HEK293 (cell line): Measurements from ENCODE around the gene CFAP410.

Experiments used
- CTCF ChIA-PET: fragments of 350-600 bp; formaldehyde crosslinking; extraction: SDS; loops from one replicate; lab custom pipeline; 2021; ENCODE audit warnings: antibody characterized with exemption; lab: Yijun Ruan, JAX
- POLR2A ChIA-PET: fragments of 300-600 bp; formaldehyde crosslinking; extraction: SDS; loops from one replicate; lab custom pipeline; 2020; ENCODE audit warnings: antibody characterized with exemption, inconsistent platforms; lab: Yijun Ruan, JAX
- H3K27ac ChIP-seq: fragments of 200-500 bp; sonication (Bioruptor generic); 2 replicates; pipeline ENCODE4 v1.5.1; 2014; ENCODE audit warnings: low read depth, low read length, control low read depth, inconsistent platforms; ENCODE audit errors: extremely low read depth
- H3K36me3 ChIP-seq, 2 experiments: fragments of 200-500 bp in 1 of 2; sonication (Bioruptor generic) in 1 of 2; 1 replicate in 1 of 2; 2 replicates in 1 of 2; pipeline ENCODE4 v1.5.1; 2014 to 2017; ENCODE audit warnings: inconsistent platforms in 2 of 2, low read length in 2 of 2; ENCODE audit not compliant: control insufficient read depth in 2 of 2, insufficient read depth in 1 of 2
- H3K4me1 ChIP-seq: fragments of 200-500 bp; sonication (Bioruptor generic); 2 replicates; pipeline ENCODE4 v1.5.1; 2014; ENCODE audit warnings: mild to moderate bottlenecking, low read length, inconsistent platforms; ENCODE audit not compliant: control insufficient read depth, insufficient read depth
- H3K4me3 ChIP-seq: 2 replicates; pipeline ENCODE4 v1.5.1; 2011; ENCODE audit warnings: low read depth, mild to moderate bottlenecking, control low read depth, low read length, moderate library complexity
- H3K9me3 ChIP-seq: fragments of 200-500 bp; sonication (Bioruptor generic); 2 replicates; pipeline ENCODE4 v1.5.1; 2014; ENCODE audit warnings: low read depth, low read length, inconsistent platforms; ENCODE audit not compliant: control insufficient read depth, insufficient read depth
- GLI2 ChIP-seq: fragments of 450-650 bp; formaldehyde crosslinking; IDR thresholded peaks from 2 replicates; pipeline ENCODE4; 2017; ENCODE audit warnings: missing biosample characterization, missing genetic modification characterization, low read depth, borderline replicate concordance
- GLIS1 ChIP-seq: fragments of 450-650 bp; formaldehyde crosslinking; IDR thresholded peaks from 2 replicates; pipeline ENCODE4 v1.5.1; 2016; ENCODE audit warnings: missing biosample characterization, missing genetic modification characterization
- KLF1 ChIP-seq: fragments of 450-650 bp; formaldehyde crosslinking; IDR thresholded peaks from 2 replicates; pipeline ENCODE4 v1.5.1; 2016; ENCODE audit warnings: missing biosample characterization, missing genetic modification characterization
- KLF17 ChIP-seq: fragments of 450-650 bp; formaldehyde crosslinking; IDR thresholded peaks from 2 replicates; pipeline ENCODE4 v1.5.1; 2016; ENCODE audit warnings: missing biosample characterization, missing genetic modification characterization
- KLF9 ChIP-seq: fragments of 450-650 bp; formaldehyde crosslinking; IDR thresholded peaks from 2 replicates; pipeline ENCODE4 v1.5.1; 2016; ENCODE audit warnings: missing biosample characterization, missing genetic modification characterization, low read depth
- OSR2 ChIP-seq: fragments of 450-650 bp; formaldehyde crosslinking; IDR thresholded peaks from 2 replicates; pipeline ENCODE4 v1.5.1; 2016; ENCODE audit warnings: missing biosample characterization, missing genetic modification characterization
- PRDM10 ChIP-seq: fragments of 450-650 bp; formaldehyde crosslinking; IDR thresholded peaks from 2 replicates; pipeline ENCODE4 v1.5.1; 2016; ENCODE audit warnings: missing biosample characterization, missing genetic modification characterization
- SP2 ChIP-seq: fragments of 450-650 bp; formaldehyde crosslinking; IDR thresholded peaks from 2 replicates; pipeline ENCODE4 v1.5.1; 2016; ENCODE audit warnings: missing biosample characterization, missing genetic modification characterization
- SP3 ChIP-seq: fragments of 450-650 bp; formaldehyde crosslinking; IDR thresholded peaks from 2 replicates; pipeline ENCODE4 v1.5.1; 2016; ENCODE audit warnings: missing biosample characterization, missing genetic modification characterization
- ZBTB11 ChIP-seq: fragments of 450-650 bp; formaldehyde crosslinking; conservative IDR thresholded peaks from 2 replicates; pipeline ENCODE4 v1.5.1; 2016; ENCODE audit warnings: low read depth, missing biosample characterization, missing genetic modification characterization
- ZBTB20 ChIP-seq: fragments of 450-650 bp; formaldehyde crosslinking; IDR thresholded peaks from 2 replicates; pipeline ENCODE4 v1.5.1; 2016; ENCODE audit warnings: missing biosample characterization, missing genetic modification characterization
- ZFHX2 ChIP-seq: fragments of 450-650 bp; formaldehyde crosslinking; conservative IDR thresholded peaks from 2 replicates; pipeline ENCODE4 v1.5.1; 2016; ENCODE audit warnings: missing biosample characterization, missing genetic modification characterization
- ZFP69B ChIP-seq: fragments of 450-650 bp; formaldehyde crosslinking; IDR thresholded peaks from 2 replicates; pipeline ENCODE4 v1.5.1; 2016; ENCODE audit warnings: missing biosample characterization, missing genetic modification characterization
- ZNF394 ChIP-seq: fragments of 450-650 bp; formaldehyde crosslinking; IDR thresholded peaks from 2 replicates; pipeline ENCODE4 v1.5.1; 2016; ENCODE audit warnings: missing biosample characterization, missing genetic modification characterization, mild to moderate bottlenecking, moderate library complexity, borderline replicate concordance
- ZNF600 ChIP-seq: fragments of 450-650 bp; formaldehyde crosslinking; IDR thresholded peaks from 2 replicates; pipeline ENCODE4 v1.5.1; 2016; ENCODE audit warnings: missing biosample characterization, missing genetic modification characterization
- ZNF629 ChIP-seq: fragments of 450-650 bp; formaldehyde crosslinking; IDR thresholded peaks from 2 replicates; pipeline ENCODE4 v1.5.1; 2017; ENCODE audit warnings: missing biosample characterization, missing genetic modification characterization
- ZNF639 ChIP-seq: fragments of 450-650 bp; formaldehyde crosslinking; IDR thresholded peaks from 2 replicates; pipeline ENCODE4 v1.5.1; 2016; ENCODE audit warnings: missing biosample characterization, missing genetic modification characterization
- ZNF777 ChIP-seq: fragments of 450-650 bp; formaldehyde crosslinking; IDR thresholded peaks from 2 replicates; pipeline ENCODE4 v1.5.1; 2017; ENCODE audit warnings: missing biosample characterization, missing genetic modification characterization, borderline replicate concordance
- ZSCAN18 ChIP-seq: fragments of 450-650 bp; formaldehyde crosslinking; IDR thresholded peaks from 2 replicates; pipeline ENCODE4 v1.5.1; 2016; ENCODE audit warnings: missing biosample characterization, missing genetic modification characterization
- ZSCAN23 ChIP-seq: fragments of 450-650 bp; formaldehyde crosslinking; IDR thresholded peaks from 2 replicates; pipeline ENCODE4 v1.5.1; 2016; ENCODE audit warnings: missing biosample characterization, missing genetic modification characterization
- TF ChIP-seq, protein P1 (sequence below): fragments of 450-650 bp; formaldehyde crosslinking; IDR thresholded peaks from 2 replicates; pipeline ENCODE4 v1.5.1; 2016; ENCODE audit warnings: missing biosample characterization, missing genetic modification characterization
- TF ChIP-seq, protein P2 (sequence below): fragments of 450-650 bp; IDR thresholded peaks from 2 replicates; pipeline ENCODE4 v1.5.1; 2018; ENCODE audit warnings: missing biosample characterization, missing genetic modification characterization

CFAP410 gene

DNA sequence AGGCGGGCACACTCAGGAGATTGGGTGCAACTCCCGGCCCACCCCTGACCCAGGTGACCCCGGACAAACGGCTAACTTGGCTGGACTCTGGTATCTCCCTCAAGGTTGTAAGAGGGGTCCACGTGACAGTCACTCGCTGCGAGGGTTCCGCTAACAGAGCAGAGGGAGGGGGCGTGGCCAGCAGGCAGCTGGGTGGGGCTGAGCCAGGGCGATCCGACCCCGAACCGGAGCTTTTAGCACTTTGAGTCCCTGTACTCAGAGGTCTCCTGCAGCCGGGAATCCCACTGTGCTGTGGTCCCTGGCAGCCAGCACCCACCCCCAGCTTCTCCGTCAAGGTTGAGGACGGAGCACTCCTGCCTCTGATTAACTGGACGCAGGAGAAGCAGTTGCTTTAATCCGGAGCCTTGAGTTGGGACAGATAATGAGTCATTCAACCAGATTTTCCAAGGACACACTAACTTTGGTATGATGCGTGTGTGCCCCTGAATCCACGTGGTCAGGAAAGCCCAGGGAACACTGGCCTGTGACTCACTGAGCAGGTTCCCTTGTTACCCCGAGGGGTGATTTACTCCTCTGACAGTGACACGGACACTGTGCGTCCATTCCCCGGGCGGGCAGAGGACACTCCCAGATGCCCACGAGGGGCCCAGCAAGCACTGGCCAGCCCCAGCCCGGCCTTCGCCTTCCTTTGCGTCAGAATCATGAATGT is 31.0 kb upstream of the CFAP410 start:
- Histone ChIP-seq H3K4me3 (peak overlapping the region; percentile 29; the same call in 1 of the 2 replicates), H3K27ac (no peak overlapping the region), H3K4me1 (no peaks in the 10 kb centered on the region), H3K36me3 (no peaks in the 10 kb centered on the region), H3K9me3 (no peaks in the 10 kb centered on the region)
- ChIA-PET CTCF (no interaction called here), POLR2A (no interaction called here)
- peak; percentile 52 for TF ChIP-seq KLF1 (tag by site-specific recombination)
- peak; percentile 67; the same call in 1 of the 2 replicates for TF ChIP-seq ZFHX2 (tag by site-specific recombination)
- peak; percentile 62 for TF ChIP-seq ZNF629 (tag by site-specific recombination)
- peak; percentile 47; the same call in 1 of the 2 replicates for TF ChIP-seq ZNF639 (tag by site-specific recombination)
- TF ChIP-seq ZNF600, result peak; percentile 86
- TF ChIP-seq ZSCAN18 (tag by site-specific recombination), result no peak
- TF ChIP-seq, protein P1, sequence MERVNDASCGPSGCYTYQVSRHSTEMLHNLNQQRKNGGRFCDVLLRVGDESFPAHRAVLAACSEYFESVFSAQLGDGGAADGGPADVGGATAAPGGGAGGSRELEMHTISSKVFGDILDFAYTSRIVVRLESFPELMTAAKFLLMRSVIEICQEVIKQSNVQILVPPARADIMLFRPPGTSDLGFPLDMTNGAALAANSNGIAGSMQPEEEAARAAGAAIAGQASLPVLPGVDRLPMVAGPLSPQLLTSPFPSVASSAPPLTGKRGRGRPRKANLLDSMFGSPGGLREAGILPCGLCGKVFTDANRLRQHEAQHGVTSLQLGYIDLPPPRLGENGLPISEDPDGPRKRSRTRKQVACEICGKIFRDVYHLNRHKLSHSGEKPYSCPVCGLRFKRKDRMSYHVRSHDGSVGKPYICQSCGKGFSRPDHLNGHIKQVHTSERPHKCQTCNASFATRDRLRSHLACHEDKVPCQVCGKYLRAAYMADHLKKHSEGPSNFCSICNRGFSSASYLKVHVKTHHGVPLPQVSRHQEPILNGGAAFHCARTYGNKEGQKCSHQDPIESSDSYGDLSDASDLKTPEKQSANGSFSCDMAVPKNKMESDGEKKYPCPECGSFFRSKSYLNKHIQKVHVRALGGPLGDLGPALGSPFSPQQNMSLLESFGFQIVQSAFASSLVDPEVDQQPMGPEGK (tag by site-specific recombination), result peak; percentile 70; the same call in 1 of the 2 replicates
- peak; percentile 58 for TF ChIP-seq GLIS1 (tag by site-specific recombination)
- TF ChIP-seq KLF9, result peak; percentile 95
- TF ChIP-seq ZSCAN23 (tag by site-specific recombination), result peak; percentile 52; the same call in 1 of the 2 replicates
- peak; percentile 59; the same call in 1 of the 2 replicates for TF ChIP-seq KLF17
- peak; percentile 25 for TF ChIP-seq SP2 (tag by site-specific recombination)
- no peak for TF ChIP-seq GLI2
- no peak for TF ChIP-seq ZBTB11 (tag by site-specific recombination)
- TF ChIP-seq PRDM10, result peak; percentile 85
- TF ChIP-seq ZFP69B (tag by site-specific recombination), result peak; percentile 26
- TF ChIP-seq ZBTB20 (tag by site-specific recombination), result peak; percentile 19; the same call in 1 of the 2 replicates
- no peak for TF ChIP-seq ZNF777 (tag by site-specific recombination)
- peak; percentile 71 for TF ChIP-seq SP3 (tag by site-specific recombination)
- TF ChIP-seq, protein P2, sequence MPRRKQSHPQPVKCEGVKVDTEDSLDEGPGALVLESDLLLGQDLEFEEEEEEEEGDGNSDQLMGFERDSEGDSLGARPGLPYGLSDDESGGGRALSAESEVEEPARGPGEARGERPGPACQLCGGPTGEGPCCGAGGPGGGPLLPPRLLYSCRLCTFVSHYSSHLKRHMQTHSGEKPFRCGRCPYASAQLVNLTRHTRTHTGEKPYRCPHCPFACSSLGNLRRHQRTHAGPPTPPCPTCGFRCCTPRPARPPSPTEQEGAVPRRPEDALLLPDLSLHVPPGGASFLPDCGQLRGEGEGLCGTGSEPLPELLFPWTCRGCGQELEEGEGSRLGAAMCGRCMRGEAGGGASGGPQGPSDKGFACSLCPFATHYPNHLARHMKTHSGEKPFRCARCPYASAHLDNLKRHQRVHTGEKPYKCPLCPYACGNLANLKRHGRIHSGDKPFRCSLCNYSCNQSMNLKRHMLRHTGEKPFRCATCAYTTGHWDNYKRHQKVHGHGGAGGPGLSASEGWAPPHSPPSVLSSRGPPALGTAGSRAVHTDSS, result no peak
- TF ChIP-seq OSR2 (tag by site-specific recombination), result 0 out of 2 replicates have a peak, but pooled peaks have one; percentile 16
- peak; percentile 78; the same call in 1 of the 2 replicates for TF ChIP-seq ZNF394
